ENCODE measurements around the gene FAM120C.

GRCh38 chrX:54172455-54172854, 10.6 kb downstream of the FAM120C start:
- TF ChIP-seq EZH2 (IDR thresholded peaks at IDR 0.05) (no peak), POLR2AphosphoS5 (IDR thresholded peaks at IDR 0.05; ENCODE audit: borderline replicate concordance, low read depth, low read length) (no peak), FOXP2 (optimal IDR thresholded peaks at IDR 0.05; ENCODE audit: control extremely low read depth, extremely low read length, insufficient read depth) (no peak)
